HL-60 (cell line): ENCODE measurements around the gene TNFSF15.

Source experiments
- CTCF ChIP-seq: IDR thresholded peaks from one replicate; pipeline ENCODE4 v1.5.1; 2011; ENCODE audit warnings: low read length, control low read depth, inconsistent platforms; ENCODE audit not compliant: insufficient read depth
- GABPA ChIP-seq: IDR thresholded peaks from 2 replicates; pipeline ENCODE4 v1.6.1; 2012; ENCODE audit warnings: low read depth
- SPI1 ChIP-seq: IDR thresholded peaks from 2 replicates; pipeline ENCODE4 v1.6.1; 2012; ENCODE audit warnings: low read depth, mild to moderate bottlenecking, borderline replicate concordance

- TF ChIP-seq CTCF = no peak
- TF ChIP-seq SPI1 = peak; percentile 66; the same call in 1 of the 2 replicates
- no peak for TF ChIP-seq GABPA
Observed at GRCh38 chr9:114754581-114754980, 51.3 kb downstream of the TNFSF15 start.
